Hindlimb muscle (tissue), 1 donor: ENCODE results near the gene CD27. TPM values are rescaled to one million over a fixed set of nuclear protein-coding genes. Genes with fewer than 3 reads are reported as not detected.
A peak's percentile ranks its signal among the peaks of the same experiment; 100 is the strongest.
"Not testable (repeated sequence)": the region's sequence is repeated elsewhere in the genome, so short reads cannot be mapped to it uniquely, and the experiment has no call there.

Source experiments
- DNase-seq: peaks from one replicate; pipeline ENCODE4 v3.0.0-alpha.2; 2013
- polyA plus RNA-seq: library from polyadenylated mRNA; unstranded; fragments of 120-200 nt; gene quantifications from one replicate; pipeline ENCODE4 v1.2.1, GENCODE V29; 2013; ENCODE audit not compliant: insufficient read length

The CD27 gene
- polyA plus RNA-seq, result 0.71 TPM

DNA sequence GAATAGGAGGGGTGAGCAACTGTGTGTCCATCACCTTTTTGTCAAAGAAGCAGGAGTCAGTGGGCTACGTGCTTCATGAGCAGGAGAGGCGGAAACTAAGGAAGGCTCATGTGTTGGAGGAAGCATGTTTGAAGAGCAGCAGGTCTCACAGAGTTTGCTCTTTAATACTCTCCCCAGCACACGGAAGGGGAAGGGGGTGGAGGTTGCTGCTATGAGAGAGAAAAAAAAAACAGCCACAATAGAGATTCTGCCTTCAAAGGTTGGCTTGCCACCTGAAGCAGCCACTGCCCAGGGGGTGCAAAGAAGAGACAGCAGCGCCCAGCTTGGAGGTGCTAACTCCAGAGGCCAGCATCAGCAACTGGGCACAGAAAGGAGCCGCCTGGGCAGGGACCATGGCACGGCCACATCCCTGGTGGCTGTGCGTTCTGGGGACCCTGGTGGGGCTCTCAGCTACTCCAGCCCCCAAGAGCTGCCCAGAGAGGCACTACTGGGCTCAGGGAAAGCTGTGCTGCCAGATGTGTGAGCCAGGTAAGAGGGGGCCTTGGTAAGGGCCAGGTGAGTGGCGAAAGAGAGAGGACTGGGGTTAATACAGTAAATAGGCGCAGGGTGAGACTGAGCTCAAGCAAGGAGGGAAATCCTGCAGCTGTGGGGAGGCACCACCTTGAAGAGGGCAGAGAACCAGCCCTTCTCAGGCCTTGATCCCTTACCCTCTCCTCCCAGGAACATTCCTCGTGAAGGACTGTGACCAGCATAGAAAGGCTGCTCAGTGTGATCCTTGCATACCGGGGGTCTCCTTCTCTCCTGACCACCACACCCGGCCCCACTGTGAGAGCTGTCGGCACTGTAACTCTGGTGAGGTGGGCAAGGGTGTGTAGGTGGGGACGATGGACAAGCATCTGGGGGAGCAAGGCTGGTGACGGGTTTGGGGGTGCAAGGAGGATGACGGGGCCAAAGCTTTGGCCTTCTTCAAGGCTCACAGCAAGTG lies at the start of gene CD27:
TSS of gene CD27 (plus strand) at position 252 of the 985 bp plus-strand sequence. CDS start at position 393, 141 bp downstream.
- DNase-seq, result no peak

- DNase-seq, result no peak
Measured at GRCh38 chr12:6396031-6396430, 48.7 kb upstream of the CD27 start.

DNA sequence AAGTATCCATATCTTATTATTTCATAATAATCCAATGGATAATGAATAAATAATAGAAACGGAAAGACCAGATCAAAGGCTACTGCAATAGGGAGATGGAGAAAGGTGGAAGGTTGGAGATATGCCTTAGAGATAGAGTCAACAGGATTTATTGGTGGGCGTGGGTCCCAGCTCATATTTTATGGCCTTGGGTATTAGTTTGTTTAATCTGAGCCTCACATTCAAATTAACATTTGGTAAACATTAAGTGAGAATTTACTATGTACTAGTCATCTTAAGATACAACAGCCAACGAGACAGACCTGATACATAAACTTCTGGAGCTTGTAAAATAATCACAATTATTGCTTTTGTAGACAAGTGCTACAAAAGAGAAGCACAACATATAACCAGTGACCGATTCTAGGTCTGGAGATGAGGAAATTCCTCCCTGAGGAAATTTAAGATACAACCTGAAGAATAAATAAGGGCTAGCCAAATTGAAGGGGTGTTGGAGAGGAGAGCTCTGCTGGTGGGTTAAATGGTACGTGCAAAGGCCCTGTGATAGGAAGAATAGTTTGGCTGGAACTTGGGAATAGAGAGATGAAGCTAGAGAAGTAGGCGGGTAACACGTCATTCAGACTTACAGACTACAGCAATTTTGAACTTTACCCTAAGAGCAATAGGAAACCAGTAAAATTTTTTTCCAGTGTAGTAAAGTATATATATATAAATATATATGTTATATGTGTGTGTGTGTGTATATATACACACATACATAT lies 44.7 kb upstream of the CD27 start:
- DNase-seq, result no peak

DNA sequence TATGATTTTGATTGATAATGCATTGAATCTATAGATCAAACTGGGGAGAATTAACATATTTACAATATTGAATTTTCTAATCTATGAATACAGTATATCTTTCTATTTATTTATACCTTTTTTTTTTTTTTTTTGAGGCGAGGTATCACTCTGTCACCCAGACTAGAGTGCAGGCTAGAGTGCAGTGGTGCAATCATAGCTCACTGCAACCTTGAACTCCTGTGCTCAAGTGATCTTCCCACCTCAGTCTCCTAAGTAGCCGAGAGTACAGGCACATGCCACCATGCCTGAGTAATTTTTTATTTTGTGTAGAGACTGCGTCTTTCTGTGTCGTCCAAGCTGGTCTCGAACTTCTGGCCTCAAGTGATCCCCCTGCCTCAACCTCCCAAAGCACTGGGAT lies 40.4 kb upstream of the CD27 start:
- no peak for DNase-seq

DNA sequence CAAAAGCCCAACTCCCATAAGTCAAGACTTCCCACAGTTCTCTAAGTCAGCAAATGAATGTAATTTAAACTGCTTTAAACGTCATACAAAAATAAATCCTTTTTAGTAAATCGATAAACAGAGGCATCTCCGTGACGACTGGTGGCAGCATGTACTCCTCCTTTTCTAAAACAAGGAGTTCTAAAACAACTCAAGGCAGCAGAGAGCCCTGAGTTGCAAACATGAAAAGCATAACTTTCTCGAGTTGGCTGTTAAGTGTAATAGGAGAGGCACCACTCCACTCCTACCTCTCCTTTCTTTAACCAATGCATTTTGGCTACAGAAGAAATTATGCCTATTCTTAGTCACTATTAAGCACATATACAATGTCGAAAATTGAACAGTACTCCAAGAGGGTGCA lies 38.8 kb upstream of the CD27 start:
- no peak for DNase-seq

- DNase-seq, result no peak
Measured at GRCh38 chr12:6407236-6407954, 37.4 kb upstream of the CD27 start.

DNA sequence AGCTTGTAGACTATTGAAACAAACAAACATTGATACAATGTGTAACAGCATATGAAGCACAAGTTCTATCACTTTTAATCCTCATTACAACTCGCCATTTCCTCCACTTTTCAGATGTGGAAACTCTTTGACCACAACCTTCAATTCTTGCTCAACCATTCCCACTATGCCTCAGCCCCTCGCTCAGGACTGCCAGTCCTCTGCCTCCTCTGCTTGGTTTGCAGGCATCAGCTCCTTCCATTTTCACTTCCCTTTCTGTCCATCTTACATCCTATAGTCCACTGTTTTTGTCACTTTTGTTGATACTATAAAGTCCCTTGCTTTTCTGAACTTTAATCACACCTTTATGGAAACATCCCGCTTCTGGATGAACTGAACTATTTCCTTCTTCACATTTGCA lies 28.2 kb upstream of the CD27 start:
- no peak for DNase-seq

GRCh38 chr12:6418796-6419195 lies 26.0 kb upstream of the CD27 start:
- DNase-seq, result no peak

- no peak for DNase-seq
Measured at GRCh38 chr12:6420364-6420763, 24.4 kb upstream of the CD27 start.

GRCh38 chr12:6423267-6424007 lies 21.3 kb upstream of the CD27 start:
- DNase-seq, result peak; percentile 86

DNA sequence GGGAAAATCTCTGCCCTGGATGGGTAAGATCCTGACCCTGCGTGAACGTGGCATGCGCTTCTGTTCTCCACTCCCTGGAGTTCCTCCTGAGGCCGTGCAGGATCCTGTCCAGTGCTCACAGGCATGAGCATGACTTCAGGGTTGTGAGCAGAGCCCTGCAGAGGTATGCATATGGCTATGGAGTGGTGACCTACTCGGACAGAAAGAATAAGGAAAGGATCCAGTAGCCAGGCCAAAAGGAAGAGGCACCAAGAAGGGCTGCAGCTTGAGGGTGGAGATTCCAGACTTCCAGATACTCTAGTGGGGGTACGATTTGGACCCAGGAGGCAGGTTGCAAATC lies 20.8 kb upstream of the CD27 start:
- DNase-seq, result no peak

DNA sequence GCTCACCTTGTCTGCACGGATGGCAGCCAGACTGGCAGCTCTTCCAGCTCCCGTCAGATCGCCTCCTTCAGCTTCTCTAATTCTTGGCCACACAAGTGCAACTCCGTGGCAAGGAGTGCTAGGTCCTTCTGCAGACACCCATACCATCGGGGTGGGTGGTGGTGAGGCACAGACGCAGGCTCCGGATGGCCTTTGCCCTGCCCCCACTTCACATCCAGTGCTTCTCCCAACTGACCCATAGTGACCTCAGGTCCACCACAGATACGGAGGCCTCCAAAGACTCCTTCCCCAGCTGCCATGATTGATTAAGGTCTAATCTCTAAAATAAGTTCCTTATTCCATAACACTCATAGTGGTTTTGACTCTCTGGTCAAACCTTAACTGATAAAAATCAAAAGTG lies 19.9 kb upstream of the CD27 start:
- no peak for DNase-seq

- no peak for DNase-seq
Measured at GRCh38 chr12:6425590-6426531, 18.9 kb upstream of the CD27 start.

- DNase-seq, result no peak
Measured at GRCh38 chr12:6426882-6427671, 17.7 kb upstream of the CD27 start.

DNA sequence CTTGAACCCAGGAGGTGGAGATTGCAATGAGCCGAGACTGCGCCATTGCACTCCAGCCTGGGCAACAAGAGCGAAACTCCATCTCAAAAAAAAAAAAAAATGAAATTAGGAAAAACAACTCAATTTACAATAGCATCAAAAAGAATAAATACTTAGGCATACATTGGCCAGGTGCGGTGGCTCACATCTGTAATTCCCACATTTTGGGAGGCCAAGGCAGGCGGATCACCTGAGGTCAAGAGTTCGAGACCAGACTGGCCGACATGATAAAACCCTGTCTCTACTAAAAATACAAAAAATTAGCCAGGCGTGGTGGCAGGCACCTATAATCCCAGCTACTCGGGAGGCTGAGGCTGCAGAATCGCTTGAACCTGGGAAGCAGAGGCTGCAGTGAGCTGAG lies 17.0 kb upstream of the CD27 start:
- not testable (repeated sequence) for DNase-seq

GRCh38 chr12:6428326-6428725 lies 16.4 kb upstream of the CD27 start:
- no peak for DNase-seq

DNA sequence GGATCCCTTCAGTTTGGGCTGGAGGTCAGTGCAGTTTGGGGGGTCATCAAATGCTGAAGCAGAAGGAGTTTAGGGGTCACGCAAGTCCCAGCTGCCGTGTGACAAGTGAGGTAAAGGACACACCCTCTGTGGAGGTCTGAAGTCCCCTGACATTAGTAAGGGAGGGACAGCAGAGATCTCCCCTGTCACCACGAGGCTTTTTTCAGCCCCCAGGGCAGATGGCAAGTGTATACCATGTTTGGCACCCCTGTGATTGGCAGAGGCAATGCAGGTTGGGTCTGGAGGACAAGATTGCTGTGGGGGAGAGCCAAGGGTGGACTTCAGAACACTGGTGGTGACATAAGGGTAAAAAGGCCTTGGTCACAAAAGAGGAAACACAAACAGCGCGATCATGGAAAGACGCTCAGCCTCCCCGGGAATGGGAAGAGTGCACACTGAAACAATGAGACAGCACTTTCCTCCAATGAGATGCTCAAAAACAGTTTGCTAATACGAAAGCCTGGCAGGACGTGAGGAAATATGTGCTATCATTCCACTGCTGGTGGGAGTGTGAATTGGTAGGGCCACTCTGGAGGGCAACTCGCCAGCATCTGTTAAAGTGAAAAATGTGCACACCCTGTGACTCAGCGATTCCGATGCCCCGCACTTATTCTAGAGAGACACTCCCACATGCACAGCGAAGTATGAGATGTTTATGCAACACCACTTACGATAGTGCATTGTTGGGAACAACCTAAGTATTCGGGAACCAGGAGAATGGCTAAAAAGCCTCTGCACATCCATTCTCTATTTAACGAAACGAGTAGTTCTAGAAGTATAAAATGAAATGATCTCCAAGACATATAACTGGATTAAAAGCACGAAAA lies 14.4 kb upstream of the CD27 start:
- DNase-seq, result peak; percentile 63

DNA sequence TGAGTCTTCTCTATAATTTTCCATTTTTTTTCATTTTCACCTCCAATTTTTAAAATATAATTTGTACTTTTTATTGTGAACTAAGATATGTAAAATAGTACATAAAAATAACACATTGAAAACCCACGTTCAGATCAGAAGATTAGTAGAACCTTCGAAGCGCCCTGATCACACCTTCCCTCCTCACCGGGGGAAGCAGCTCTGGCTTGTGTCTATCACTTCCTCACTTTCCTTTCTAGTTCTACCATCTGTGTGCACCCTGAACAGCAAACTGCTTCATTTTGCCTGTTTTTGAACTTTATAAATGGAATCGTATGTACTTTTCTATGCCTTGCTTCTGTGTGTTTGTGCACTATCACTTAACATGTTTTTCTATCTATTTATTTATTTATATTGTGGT lies 11.8 kb upstream of the CD27 start:
- DNase-seq, result no peak
